Nephron (organoid): ENCODE data around the gene SLC15A2.

ENCODE experiments used
- H3K27ac Mint-ChIP-seq, 3 experiments: 2 replicates each; pipeline ENCODE4 v1.8.0; 2020; ENCODE audit warnings: mixed read lengths in 3 of 3, mild to moderate bottlenecking in 2 of 3, moderate library complexity in 1 of 3
- H3K27me3 Mint-ChIP-seq: 2 replicates; pipeline ENCODE4 v1.8.0; 2021; ENCODE audit warnings: low read depth, mild to moderate bottlenecking, moderate library complexity, mixed read lengths
- H3K36me3 Mint-ChIP-seq: 2 replicates; pipeline ENCODE4 v1.8.0; 2020; ENCODE audit warnings: low read depth, mixed read lengths
- H3K4me1 Mint-ChIP-seq: 2 replicates; pipeline ENCODE4 v1.8.0; 2020; ENCODE audit warnings: mixed read lengths
- H3K4me3 Mint-ChIP-seq, 3 experiments: 2 replicates each; pipeline ENCODE4 v1.8.0; 2020; ENCODE audit warnings: mild to moderate bottlenecking in 3 of 3, mixed read lengths in 3 of 3, moderate library complexity in 2 of 3
- H3K9me3 Mint-ChIP-seq: 2 replicates; pipeline ENCODE4 v1.8.0; 2020; ENCODE audit warnings: mixed read lengths
- CTCF ChIP-seq, 3 experiments: fragments of 200-600 bp; sonication (generic); IDR thresholded peaks; one replicate each; pipeline ENCODE4 v1.5.0; 2021; ENCODE audit warnings: antibody characterized with exemption in 3 of 3; ENCODE audit not compliant: unreplicated experiment in 3 of 3

Gene SLC15A2

GRCh38 chr3:121941592-121941991 is 47.4 kb downstream of the SLC15A2 start:
- Mint-ChIP-seq H3K9me3 (peaks cover 4% of the 10 kb centered on the region), H3K27ac (peak overlapping the region; percentile 65 to 96 (median 93))

GRCh38 chr3:121942116-121942786 is 48.0 kb downstream of the SLC15A2 start:
- Mint-ChIP-seq H3K36me3 (peaks cover 6% of the 10 kb centered on the region), H3K9me3 (peaks cover 4% of the 10 kb centered on the region), H3K27me3 (no peaks in the 10 kb centered on the region), H3K4me3 (no peak overlapping the region), H3K27ac (peak overlapping the region; percentile 64 to 96 (median 65)), H3K4me1 (no peaks in the 10 kb centered on the region)
- no peak for TF ChIP-seq CTCF (IDR thresholded peaks at IDR 0.05; ENCODE audit: unreplicated experiment in 3 of 3)

More at GRCh38 chr3:121941592-121941991, 47.4 kb downstream of the SLC15A2 start:
- no peak overlapping the region for H3K4me3 Mint-ChIP-seq
- peaks cover 6% of the 10 kb centered on the region for H3K36me3 Mint-ChIP-seq
- no peak for TF ChIP-seq CTCF (IDR thresholded peaks at IDR 0.05; ENCODE audit: unreplicated experiment in 3 of 3)
- H3K4me1 Mint-ChIP-seq: no peaks in the 10 kb centered on the region
- H3K27me3 Mint-ChIP-seq: no peaks in the 10 kb centered on the region

GRCh38 chr3:121943431-121943830 is 49.2 kb downstream of the SLC15A2 start:
- TF ChIP-seq CTCF (IDR thresholded peaks at IDR 0.05; ENCODE audit: unreplicated experiment in 3 of 3): no peak
- Mint-ChIP-seq H3K27me3 (no peaks in the 10 kb centered on the region), H3K36me3 (peaks cover 6% of the 10 kb centered on the region), H3K4me3 (no peak overlapping the region), H3K27ac (peak overlapping the region in 1 of 3 experiments; percentile 96), H3K4me1 (no peaks in the 10 kb centered on the region), H3K9me3 (peaks cover 4% of the 10 kb centered on the region)

GRCh38 chr3:121948641-121949040 is 54.4 kb downstream of the SLC15A2 start:
- Mint-ChIP-seq H3K4me1 (no peaks in the 10 kb centered on the region), H3K9me3 (peaks cover 8% of the 10 kb centered on the region), H3K27me3 (no peaks in the 10 kb centered on the region), H3K27ac (no peak overlapping the region), H3K36me3 (peaks cover 6% of the 10 kb centered on the region), H3K4me3 (no peak overlapping the region)
- TF ChIP-seq CTCF (IDR thresholded peaks at IDR 0.05; ENCODE audit: unreplicated experiment in 3 of 3): no peak

GRCh38 chr3:121951291-121951919 is 57.2 kb downstream of the SLC15A2 start:
- Mint-ChIP-seq H3K9me3 (peaks cover 8% of the 10 kb centered on the region), H3K36me3 (peaks cover 6% of the 10 kb centered on the region), H3K27me3 (no peaks in the 10 kb centered on the region), H3K27ac (peak overlapping the region; percentile 11 to 93 (median 73)), H3K4me1 (no peaks in the 10 kb centered on the region), H3K4me3 (no peak overlapping the region)
- TF ChIP-seq CTCF (IDR thresholded peaks at IDR 0.05; ENCODE audit: unreplicated experiment in 3 of 3): no peak
